Measurements from ENCODE around the gene PTPRD.

The PTPRD gene

GRCh38 chr9:9231946-9232345 lies 1380.9 kb downstream of the PTPRD start:
- no peak for DNase-seq

- no peak for DNase-seq
These were observed 1383.5 kb downstream of the PTPRD start for GRCh38 chr9:9229269-9229668.

GRCh38 chr9:9223175-9223574 lies 1389.6 kb downstream of the PTPRD start:
- DNase-seq: no peak

- DNase-seq: no peak
These were observed 1390.1 kb downstream of the PTPRD start for GRCh38 chr9:9222730-9223129.

GRCh38 chr9:9216934-9217333 lies 1395.9 kb downstream of the PTPRD start:
- no peak for DNase-seq

GRCh38 chr9:9215050-9215449 lies 1397.8 kb downstream of the PTPRD start:
- DNase-seq: no peak

GRCh38 chr9:9214066-9214465 lies 1398.7 kb downstream of the PTPRD start:
- no peak for DNase-seq

GRCh38 chr9:9212963-9213362 lies 1399.8 kb downstream of the PTPRD start:
- no peak for DNase-seq

- DNase-seq: no peak
These were observed 1410.5 kb downstream of the PTPRD start for GRCh38 chr9:9202276-9202675.

- DNase-seq: no peak
These were observed 1426.7 kb downstream of the PTPRD start for GRCh38 chr9:9186086-9186485.

- DNase-seq: no peak
These were observed 1430.4 kb downstream of the PTPRD start for GRCh38 chr9:9182431-9182830.

- DNase-seq: no peak
These were observed 1435.7 kb downstream of the PTPRD start for GRCh38 chr9:9177081-9177480.

- DNase-seq: no peak
These were observed 1438.4 kb downstream of the PTPRD start for GRCh38 chr9:9174358-9174757.

- DNase-seq: no peak
These were observed 1439.5 kb downstream of the PTPRD start for GRCh38 chr9:9173264-9173663.

GRCh38 chr9:9170439-9171134 lies 1442.2 kb downstream of the PTPRD start:
- DNase-seq: no peak

- no peak for DNase-seq
These were observed 1470.8 kb downstream of the PTPRD start for GRCh38 chr9:9142001-9142400.

- no peak for DNase-seq
These were observed 1479.3 kb downstream of the PTPRD start for GRCh38 chr9:9133526-9133925.

GRCh38 chr9:9124616-9125015 lies 1488.2 kb downstream of the PTPRD start:
- DNase-seq: no peak

- DNase-seq: no peak
These were observed 1490.4 kb downstream of the PTPRD start for GRCh38 chr9:9122230-9122875.

- no peak for DNase-seq
These were observed 1494.9 kb downstream of the PTPRD start for GRCh38 chr9:9117866-9118265.

GRCh38 chr9:9112001-9112720 lies 1500.6 kb downstream of the PTPRD start:
- DNase-seq: no peak

- no peak for DNase-seq
These were observed 1504.2 kb downstream of the PTPRD start for GRCh38 chr9:9108641-9109040.

GRCh38 chr9:9102295-9102694 lies 1510.5 kb downstream of the PTPRD start:
- no peak for DNase-seq

GRCh38 chr9:9100070-9100469 lies 1512.7 kb downstream of the PTPRD start:
- no peak for DNase-seq

Data from inflammatory macrophage treated with lipopolysaccharide for 4 hours (primary cell).